GM19193 (cell line): ENCODE results near the gene PKHD1.

Experiments used
- POLR2A ChIP-seq: IDR thresholded peaks from 4 replicates; pipeline ENCODE4 v1.6.1; 2011; ENCODE audit not compliant: insufficient read depth, insufficient read length; ENCODE audit errors: extremely low read depth

Gene PKHD1

DNA sequence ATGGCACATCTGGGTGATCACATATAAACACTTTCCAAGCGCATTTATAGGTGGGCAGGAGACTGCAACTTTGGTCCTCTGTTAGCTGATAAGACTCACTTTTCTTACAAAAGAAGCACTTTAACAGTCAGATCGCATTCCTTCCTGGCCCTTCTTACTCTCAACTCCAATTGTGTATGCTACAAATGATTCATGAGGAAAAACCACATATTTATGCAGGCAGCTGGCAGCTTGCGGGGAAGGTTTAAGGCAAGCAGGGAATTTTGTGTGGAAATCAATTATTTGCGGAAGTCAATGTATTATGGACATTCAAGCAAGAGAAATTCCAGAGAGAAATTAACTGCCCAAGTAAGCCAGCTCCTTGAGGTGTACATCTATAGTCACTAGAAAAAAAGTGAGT is 194.0 kb downstream of the PKHD1 start:
- TF ChIP-seq POLR2A, result no peak

- no peak for TF ChIP-seq POLR2A
Measured at GRCh38 chr6:51892750-51893149, 194.7 kb downstream of the PKHD1 start.

DNA sequence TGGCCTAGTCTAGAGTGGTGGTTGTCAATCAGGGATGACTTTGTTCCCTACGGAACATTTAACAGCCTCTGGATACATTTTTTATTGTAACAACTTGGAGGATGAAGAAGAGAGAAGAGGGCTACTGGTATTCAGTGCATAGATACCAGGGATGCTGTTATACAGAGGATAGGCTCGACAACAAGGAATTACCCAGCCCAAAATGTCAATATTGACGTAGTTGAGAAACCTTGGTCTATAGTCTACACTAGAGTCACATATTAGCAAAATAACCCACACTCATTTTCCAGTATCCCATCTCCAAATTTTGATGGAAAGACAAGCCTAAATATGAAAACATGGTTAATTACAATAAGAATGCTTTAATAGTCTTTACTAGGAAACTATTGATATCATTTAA is 195.1 kb downstream of the PKHD1 start:
- TF ChIP-seq POLR2A, result no peak

DNA sequence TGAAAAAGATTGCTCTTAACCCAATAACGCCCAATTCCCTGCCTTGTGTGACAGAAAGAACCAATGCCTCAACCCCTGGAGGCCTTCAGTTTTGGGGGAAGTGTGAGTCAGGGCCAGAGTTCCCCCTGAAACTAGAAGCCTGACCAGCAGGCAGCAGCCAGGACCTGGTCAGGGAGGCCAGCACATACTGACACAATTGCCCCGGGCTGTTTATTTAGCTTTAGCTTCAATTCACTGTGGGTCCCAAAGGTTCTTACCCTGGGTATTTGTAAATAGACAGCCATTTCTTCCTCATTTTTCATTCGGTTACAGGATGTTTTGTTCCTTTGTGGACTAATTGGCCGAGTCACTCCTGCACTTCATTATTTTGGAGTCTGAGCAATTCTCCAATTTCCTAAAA is 195.6 kb downstream of the PKHD1 start:
- TF ChIP-seq POLR2A, result no peak

- TF ChIP-seq POLR2A, result no peak
Measured at GRCh38 chr6:51887859-51888258, 199.6 kb downstream of the PKHD1 start.

DNA sequence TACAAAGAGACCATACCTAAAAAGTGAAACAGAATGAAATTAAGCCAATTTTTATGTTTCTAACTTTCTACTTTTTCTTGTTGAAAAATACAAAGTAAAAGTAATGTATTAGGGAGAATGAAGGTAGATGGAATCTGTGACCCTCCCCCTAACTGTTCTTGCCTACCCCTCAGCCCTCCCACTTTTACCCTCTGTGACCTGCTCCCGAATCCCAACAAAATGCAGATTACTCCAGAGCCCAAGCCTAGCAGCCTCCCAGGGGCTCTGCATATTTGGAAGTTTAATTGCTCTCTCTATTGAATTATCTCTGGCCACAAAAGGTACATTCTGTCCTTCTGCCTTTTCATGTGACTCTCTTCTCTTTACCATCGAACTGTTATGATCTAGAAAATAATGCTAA is 201.5 kb downstream of the PKHD1 start:
- TF ChIP-seq POLR2A, result no peak

GRCh38 chr6:51868591-51869355 is 218.6 kb downstream of the PKHD1 start:
- TF ChIP-seq POLR2A, result no peak

DNA sequence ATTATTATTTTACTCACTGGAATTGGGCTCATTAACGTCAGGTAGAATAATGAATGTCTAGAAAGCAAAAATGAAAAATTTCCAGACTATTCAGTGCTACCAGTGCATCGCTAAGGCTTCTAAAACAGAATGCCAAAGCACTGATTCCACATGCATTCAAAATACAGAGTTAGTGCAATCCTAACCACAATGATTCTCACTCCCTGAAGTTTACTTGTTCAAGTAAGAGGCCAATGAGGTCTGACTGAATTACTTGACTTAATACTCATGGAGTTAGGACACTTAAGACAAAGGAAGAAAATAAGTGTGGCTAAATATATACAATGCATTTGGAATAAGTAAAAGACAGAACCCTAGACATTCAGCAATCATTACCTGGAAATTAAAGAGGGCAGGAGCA is 220.5 kb downstream of the PKHD1 start:
- no peak for TF ChIP-seq POLR2A

DNA sequence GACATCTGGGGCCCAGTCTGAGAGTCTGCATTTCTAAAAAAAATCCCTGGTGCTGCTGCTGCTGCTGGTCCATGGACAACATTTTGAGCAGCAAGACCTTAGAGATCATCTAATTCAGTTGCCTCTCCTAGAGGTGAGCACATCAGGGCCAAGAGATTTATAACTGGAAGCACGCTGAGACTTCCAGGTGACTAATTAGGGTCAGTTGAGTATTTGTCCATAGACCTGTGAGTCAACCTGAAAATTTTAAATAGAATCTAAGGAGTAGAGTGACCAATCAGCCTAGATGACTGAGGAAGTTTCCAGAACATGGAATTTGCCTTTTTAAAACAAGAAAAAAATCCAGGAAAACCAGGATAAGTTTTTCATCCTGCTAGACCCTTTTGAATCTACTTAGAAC is 221.4 kb downstream of the PKHD1 start:
- TF ChIP-seq POLR2A, result no peak

- no peak for TF ChIP-seq POLR2A
Measured at GRCh38 chr6:51865176-51865575, 222.2 kb downstream of the PKHD1 start.

GRCh38 chr6:51857134-51857533 is 230.3 kb downstream of the PKHD1 start:
- no peak for TF ChIP-seq POLR2A

GRCh38 chr6:51856508-51856907 is 230.9 kb downstream of the PKHD1 start:
- no peak for TF ChIP-seq POLR2A

DNA sequence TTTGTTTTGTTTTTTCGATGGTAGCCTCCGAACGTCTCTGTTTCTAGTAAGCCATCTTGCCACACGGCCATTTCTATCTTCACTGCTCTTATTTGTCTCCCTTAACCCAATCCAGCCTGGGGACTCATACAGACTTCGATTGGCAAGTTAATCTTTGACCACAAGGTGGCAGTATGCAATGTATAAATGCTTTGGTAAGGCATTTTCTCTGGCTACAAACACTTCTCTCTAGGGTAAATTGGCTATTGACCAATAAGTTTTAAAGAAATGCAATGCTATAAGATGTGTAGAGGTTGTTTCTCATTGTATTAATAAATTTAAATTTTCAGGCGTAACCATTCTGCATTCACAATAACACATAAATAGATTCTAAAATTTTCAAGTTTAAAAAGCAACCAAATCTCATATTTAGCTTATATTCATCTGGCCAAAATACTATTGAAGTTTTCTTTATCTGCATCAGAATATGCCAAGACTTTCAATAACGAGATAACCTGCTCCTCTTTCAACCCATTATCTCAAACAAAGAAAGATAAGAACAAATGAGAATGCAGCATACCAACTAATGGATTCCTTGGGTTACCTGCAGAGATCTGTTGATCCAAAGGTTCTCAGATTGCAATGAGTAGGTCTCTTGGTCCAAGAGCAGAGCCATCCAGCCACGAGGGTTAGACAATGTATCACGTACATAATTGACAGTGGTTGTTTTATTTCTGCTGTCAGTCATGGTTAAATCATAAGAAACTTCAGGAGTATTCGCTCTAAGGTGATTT is 231.9 kb downstream of the PKHD1 start:
- TF ChIP-seq POLR2A, result no peak

- TF ChIP-seq POLR2A, result no peak
Measured at GRCh38 chr6:51854876-51855275, 232.5 kb downstream of the PKHD1 start.

DNA sequence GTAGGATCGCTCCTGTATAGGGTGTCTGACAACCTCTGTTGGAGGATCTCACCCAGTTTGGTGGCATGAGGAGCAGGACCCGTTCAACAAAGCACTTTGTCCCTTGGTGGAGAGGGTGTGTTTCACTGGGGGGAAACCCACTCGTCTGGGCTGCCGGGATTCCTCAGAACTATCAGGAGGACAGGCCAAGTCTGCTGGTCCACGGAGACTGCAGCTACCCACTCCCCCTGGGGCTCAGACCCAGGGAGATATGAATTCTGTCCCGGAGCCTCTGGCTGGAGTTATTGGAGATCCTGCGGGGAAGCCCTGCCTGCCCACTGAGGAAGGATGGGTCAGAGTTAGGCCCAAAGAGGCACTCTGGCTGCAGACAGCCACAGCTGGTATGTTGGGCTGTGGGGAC is 233.1 kb downstream of the PKHD1 start:
- TF ChIP-seq POLR2A, result no peak

DNA sequence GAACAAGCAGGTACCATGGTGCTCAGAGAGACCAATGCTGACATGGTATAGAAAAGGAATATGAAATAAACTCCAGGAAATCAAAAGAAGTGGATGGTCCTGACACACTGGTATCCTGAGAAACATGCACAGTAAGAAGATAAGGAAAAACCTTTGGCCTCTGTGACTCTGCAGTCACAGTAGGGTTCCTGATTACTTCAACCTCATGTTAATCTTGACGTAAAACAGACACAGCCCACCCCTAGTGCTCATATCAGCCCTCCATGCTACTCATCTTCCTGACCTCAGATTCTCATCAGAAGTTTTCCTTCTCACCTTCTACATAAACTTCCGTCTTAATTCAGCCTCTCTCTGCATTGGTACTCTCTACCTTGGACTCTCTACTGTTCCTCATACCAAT is 240.9 kb downstream of the PKHD1 start:
- no peak for TF ChIP-seq POLR2A
